ENCODE data around the gene POLD2.

The POLD2 gene

GRCh38 chr7:44162785-44163395, 39.5 kb upstream of the POLD2 start:
- no peak for DNase-seq (ENCODE audit: low read depth)
- TF ChIP-seq MYC (IDR thresholded peaks at IDR 0.05; ENCODE audit: low read depth, low read length): no peak
- no peak for TF ChIP-seq MAX (IDR thresholded peaks at IDR 0.05; ENCODE audit: low read depth, low read length)
- TF ChIP-seq POLR2A (IDR thresholded peaks at IDR 0.05; ENCODE audit: extremely low read depth, insufficient read length): no peak
- TF ChIP-seq, protein P1, sequence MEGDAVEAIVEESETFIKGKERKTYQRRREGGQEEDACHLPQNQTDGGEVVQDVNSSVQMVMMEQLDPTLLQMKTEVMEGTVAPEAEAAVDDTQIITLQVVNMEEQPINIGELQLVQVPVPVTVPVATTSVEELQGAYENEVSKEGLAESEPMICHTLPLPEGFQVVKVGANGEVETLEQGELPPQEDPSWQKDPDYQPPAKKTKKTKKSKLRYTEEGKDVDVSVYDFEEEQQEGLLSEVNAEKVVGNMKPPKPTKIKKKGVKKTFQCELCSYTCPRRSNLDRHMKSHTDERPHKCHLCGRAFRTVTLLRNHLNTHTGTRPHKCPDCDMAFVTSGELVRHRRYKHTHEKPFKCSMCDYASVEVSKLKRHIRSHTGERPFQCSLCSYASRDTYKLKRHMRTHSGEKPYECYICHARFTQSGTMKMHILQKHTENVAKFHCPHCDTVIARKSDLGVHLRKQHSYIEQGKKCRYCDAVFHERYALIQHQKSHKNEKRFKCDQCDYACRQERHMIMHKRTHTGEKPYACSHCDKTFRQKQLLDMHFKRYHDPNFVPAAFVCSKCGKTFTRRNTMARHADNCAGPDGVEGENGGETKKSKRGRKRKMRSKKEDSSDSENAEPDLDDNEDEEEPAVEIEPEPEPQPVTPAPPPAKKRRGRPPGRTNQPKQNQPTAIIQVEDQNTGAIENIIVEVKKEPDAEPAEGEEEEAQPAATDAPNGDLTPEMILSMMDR (IDR thresholded peaks at IDR 0.05; ENCODE audit: low read depth, low read length): no peak
- no peak overlapping the region for H3K4me3 ChIP-seq (ENCODE audit: low read depth, low read length)

GRCh38 chr7:44162179-44162578, 38.8 kb upstream of the POLD2 start:
- TF ChIP-seq MYC (IDR thresholded peaks at IDR 0.05; ENCODE audit: low read depth, low read length) (no peak), POLR2A (IDR thresholded peaks at IDR 0.05; ENCODE audit: extremely low read depth, insufficient read length) (no peak), MAX (IDR thresholded peaks at IDR 0.05; ENCODE audit: low read depth, low read length) (no peak)
- TF ChIP-seq, protein P1 (IDR thresholded peaks at IDR 0.05; ENCODE audit: low read depth, low read length): no peak
- H3K4me3 ChIP-seq (ENCODE audit: low read depth, low read length): no peak overlapping the region
- DNase-seq (ENCODE audit: low read depth): no peak

GRCh38 chr7:44161371-44161770, 38.0 kb upstream of the POLD2 start:
- TF ChIP-seq MAX (IDR thresholded peaks at IDR 0.05; ENCODE audit: low read depth, low read length) (no peak), MYC (IDR thresholded peaks at IDR 0.05; ENCODE audit: low read depth, low read length) (no peak), POLR2A (IDR thresholded peaks at IDR 0.05; ENCODE audit: extremely low read depth, insufficient read length) (no peak)
- TF ChIP-seq, protein P1 (IDR thresholded peaks at IDR 0.05; ENCODE audit: low read depth, low read length): no peak
- no peak for DNase-seq (ENCODE audit: low read depth)
- H3K4me3 ChIP-seq (ENCODE audit: low read depth, low read length): no peak overlapping the region

- TF ChIP-seq MAX (IDR thresholded peaks at IDR 0.05; ENCODE audit: low read depth, low read length) (no peak), MYC (IDR thresholded peaks at IDR 0.05; ENCODE audit: low read depth, low read length) (no peak), POLR2A (IDR thresholded peaks at IDR 0.05; ENCODE audit: extremely low read depth, insufficient read length) (no peak)
- TF ChIP-seq, protein P1 (IDR thresholded peaks at IDR 0.05; ENCODE audit: low read depth, low read length): no peak
These were observed 36.7 kb upstream of the POLD2 start for GRCh38 chr7:44159824-44160630.

GRCh38 chr7:44158873-44159631, 35.7 kb upstream of the POLD2 start:
- no peak for DNase-seq (ENCODE audit: low read depth)
- H3K4me3 ChIP-seq (ENCODE audit: low read depth, low read length): no peak overlapping the region
- TF ChIP-seq POLR2A (IDR thresholded peaks at IDR 0.05; ENCODE audit: extremely low read depth, insufficient read length): no peak
- no peak for TF ChIP-seq MAX (IDR thresholded peaks at IDR 0.05; ENCODE audit: low read depth, low read length)
- TF ChIP-seq, protein P1 (IDR thresholded peaks at IDR 0.05; ENCODE audit: low read depth, low read length): no peak

More at GRCh38 chr7:44159824-44160630, 36.7 kb upstream of the POLD2 start:
- DNase-seq (ENCODE audit: low read depth): no peak
- no peak overlapping the region for H3K4me3 ChIP-seq (ENCODE audit: low read depth, low read length)

Data from NB4 (cell line).